Epithelial cell of esophagus (primary cell): ENCODE results near the gene APBA2.

Experiments used
- DNase-seq: peaks from one replicate; pipeline ENCODE4 v3.0.0; 2010; ENCODE audit warnings: low read depth
- H3K4me3 ChIP-seq: 2 replicates; pipeline ENCODE4 v1.5.1; 2011; ENCODE audit warnings: mild to moderate bottlenecking, low read length, control low read depth
- CTCF ChIP-seq: IDR thresholded peaks from 2 replicates; pipeline ENCODE4 v1.5.1; 2011; ENCODE audit warnings: low read depth, mild to moderate bottlenecking, low read length, control low read depth, inconsistent platforms; ENCODE audit not compliant: insufficient read depth; ENCODE audit errors: missing control alignments

Gene APBA2

DNA sequence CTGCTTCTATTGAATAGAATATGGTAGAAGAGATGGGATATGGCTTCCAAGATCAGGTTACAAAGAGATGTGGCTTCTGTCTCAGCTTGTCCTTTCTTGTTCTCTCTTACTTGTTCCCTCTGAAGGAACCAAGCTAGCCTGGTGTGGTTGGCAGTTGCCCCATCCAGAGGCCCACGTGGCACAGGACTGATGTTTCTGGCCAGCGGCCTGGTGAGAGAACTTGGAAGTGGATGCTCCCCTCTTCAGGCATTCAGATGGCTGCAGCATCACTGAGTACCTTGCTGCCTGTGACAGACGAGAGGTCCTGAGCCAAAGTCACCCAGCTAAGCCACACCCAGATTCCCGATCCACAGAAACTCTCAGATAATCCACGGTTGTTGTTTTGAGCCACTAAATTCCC is 200.2 kb downstream of the APBA2 start:
- DNase-seq: peak; percentile 18
- H3K4me3 ChIP-seq: no peak overlapping the region
- no peak for TF ChIP-seq CTCF

DNA sequence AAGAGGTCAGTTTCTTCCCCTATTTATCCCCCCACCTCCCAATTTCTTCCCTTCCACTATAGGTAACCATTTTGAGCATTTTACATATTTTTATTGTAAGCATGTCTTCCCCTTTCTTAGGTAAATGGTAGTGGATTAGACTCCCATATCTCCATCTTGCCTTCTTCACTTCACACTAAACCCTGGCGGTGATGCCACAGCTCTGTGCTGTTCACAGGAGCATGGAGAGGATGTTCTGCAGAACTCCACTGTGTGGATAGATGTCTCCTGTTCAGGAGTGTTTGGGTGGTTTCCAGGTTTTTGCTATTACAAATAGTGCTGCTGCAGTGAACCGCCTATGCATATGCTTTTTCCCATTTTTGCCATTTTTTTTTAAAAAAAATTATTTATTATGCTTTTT is 201.1 kb downstream of the APBA2 start:
- no peak for TF ChIP-seq CTCF
- DNase-seq: no peak
- H3K4me3 ChIP-seq: no peak overlapping the region

GRCh38 chr15:29087521-29088285 is 201.9 kb downstream of the APBA2 start:
- DNase-seq: no peak
- no peak for TF ChIP-seq CTCF

GRCh38 chr15:29088666-29089065 is 202.9 kb downstream of the APBA2 start:
- no peak for DNase-seq
- TF ChIP-seq CTCF: no peak
- H3K4me3 ChIP-seq: no peak overlapping the region

More at GRCh38 chr15:29087521-29088285, 201.9 kb downstream of the APBA2 start:
- H3K4me3 ChIP-seq: no peak overlapping the region

DNA sequence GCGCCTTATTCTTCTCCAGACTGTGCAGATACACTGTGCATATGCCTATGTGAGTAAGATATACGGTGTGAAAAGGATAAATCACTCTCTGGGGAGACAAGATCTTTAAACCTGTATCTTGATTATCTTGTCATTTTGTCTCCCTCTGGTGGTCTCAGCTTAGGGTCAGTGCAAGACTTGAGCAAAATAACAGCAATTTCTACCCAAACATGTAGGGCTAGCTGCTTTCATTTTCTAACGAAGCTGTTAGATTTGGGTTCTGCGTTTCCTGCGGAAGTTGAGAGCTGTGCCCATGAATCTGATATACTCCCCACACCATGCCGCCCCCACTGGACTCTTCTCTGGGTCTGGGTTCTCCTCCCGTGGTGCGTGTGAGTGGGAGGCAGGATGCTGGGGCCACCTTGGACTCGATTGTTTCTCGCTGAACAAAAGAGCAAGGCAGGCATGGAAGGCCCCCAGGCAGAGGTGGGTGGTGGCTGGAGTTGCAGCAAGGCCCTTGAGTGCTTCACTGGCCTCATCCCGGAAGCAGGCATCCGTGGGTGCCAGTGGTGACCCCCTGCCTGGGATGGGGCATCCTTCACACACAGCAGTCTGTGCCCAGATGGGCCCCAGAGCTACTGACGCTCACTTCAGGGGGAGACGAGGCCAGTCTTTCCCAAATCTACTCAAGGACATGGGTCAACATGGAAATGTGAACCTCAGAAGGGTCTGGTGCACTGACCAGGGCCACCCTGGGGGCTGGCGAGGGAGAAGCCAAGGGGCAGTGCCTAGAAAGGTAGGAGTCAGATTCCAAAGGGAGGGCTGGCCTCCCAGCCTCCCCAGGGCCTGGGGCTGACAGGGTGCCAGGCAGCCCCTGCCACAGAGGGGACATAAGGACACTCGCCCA is 204.2 kb downstream of the APBA2 start:
- no peak for TF ChIP-seq CTCF
- H3K4me3 ChIP-seq: no peak overlapping the region
- DNase-seq: no peak

DNA sequence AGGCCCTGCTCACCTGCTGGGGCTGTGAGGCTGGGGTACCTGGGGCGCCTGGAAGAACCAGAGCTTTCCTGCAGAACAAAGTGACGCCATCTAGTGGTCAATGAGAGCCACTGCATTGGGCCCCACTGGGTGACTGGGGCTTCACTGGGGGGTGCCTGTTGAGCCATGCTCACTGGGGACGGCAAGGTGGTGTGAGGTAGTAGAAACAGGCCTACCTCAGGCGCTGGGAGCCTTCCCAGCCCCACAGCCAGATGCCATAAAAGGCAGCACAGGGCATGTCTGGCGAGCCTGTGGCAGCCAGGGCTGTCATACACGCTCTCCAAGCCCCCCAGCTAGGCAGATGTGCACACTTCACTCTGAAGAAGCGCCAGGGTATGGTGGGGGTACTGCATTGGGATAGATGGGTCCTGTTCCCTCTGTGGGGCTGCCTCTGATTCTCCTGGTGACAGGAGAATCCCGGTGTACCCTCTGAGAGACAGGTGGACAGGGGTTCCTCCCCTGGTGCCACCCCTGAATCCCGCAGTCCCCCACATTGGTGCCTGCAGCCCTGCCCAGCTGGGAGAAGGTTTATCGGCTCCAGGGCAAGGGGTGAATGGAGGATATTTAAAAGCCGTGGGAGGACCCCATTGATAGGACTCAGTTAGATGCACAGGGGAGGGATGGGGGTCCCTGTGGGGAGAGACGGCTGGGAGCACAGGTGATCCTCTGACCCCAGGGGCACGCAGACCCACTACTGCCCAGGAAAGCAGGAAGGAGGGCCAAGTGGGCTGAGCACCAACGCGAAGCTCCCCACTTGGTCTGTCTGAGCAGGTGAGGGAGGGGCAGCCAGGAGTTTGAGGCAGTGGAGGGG is 205.1 kb downstream of the APBA2 start:
- peak; percentile 78 for TF ChIP-seq CTCF
- DNase-seq: peak; percentile 17
- no peak overlapping the region for H3K4me3 ChIP-seq
